Measurements from ENCODE around the gene CARMIL1. TPM values are rescaled to one million over a fixed set of nuclear protein-coding genes. Genes with fewer than 3 reads are reported as not detected.

The CARMIL1 gene
- total RNA-seq, 1 experiment from 2014 or later: 25.2 TPM

GRCh38 chr6:25257686-25258348 lies 21.4 kb upstream of the CARMIL1 start:
- TF ChIP-seq, protein P1, sequence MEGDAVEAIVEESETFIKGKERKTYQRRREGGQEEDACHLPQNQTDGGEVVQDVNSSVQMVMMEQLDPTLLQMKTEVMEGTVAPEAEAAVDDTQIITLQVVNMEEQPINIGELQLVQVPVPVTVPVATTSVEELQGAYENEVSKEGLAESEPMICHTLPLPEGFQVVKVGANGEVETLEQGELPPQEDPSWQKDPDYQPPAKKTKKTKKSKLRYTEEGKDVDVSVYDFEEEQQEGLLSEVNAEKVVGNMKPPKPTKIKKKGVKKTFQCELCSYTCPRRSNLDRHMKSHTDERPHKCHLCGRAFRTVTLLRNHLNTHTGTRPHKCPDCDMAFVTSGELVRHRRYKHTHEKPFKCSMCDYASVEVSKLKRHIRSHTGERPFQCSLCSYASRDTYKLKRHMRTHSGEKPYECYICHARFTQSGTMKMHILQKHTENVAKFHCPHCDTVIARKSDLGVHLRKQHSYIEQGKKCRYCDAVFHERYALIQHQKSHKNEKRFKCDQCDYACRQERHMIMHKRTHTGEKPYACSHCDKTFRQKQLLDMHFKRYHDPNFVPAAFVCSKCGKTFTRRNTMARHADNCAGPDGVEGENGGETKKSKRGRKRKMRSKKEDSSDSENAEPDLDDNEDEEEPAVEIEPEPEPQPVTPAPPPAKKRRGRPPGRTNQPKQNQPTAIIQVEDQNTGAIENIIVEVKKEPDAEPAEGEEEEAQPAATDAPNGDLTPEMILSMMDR (IDR thresholded peaks at IDR 0.05; ENCODE audit: unreplicated experiment): no peak
- CTCF ChIA-PET: interaction anchor here (1.0 to 2.3 kb wide), 5 partner anchors 8 to 348 kb away, joined by 4 to 9 read pairs (median 5); no protein-coding TSS in a partner anchor

DNA sequence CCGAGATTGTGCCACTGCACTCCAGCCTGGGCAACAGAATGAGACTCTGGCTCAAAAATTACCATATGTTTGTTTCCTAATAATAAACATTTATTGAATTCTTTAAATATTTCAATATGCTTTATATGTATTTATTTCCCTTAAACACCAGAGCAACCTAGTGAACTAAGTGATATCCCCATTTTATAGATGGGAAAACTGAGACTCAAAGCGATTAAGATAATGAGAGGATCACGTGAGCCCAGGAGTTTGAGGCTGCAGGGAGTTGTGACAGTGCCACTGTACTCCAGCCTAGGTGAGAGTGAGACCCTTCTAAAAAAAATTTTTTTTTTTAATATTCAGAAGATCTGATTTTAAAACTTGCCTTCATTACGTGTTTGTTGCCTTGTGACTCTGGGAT lies 19.4 kb upstream of the CARMIL1 start:
- H3K27me3 Mint-ChIP-seq (ENCODE audit: insufficient read depth, unreplicated experiment): no peaks in the 10 kb centered on the region
- intact Hi-C loops (cut with micrococcal nuclease): no loop called here
- H3K4me1 Mint-ChIP-seq (ENCODE audit: insufficient read depth, unreplicated experiment): no peaks in the 10 kb centered on the region
- BruUV-seq (replicated peaks): no TSS peak
- ChIA-PET POLR2A (interaction anchor here (0.6 to 0.7 kb wide), 2 partner anchors 408 to 1009 kb away, joined by 3 read pairs; no protein-coding TSS in a partner anchor), CTCF (interaction anchor here (0.6 kb wide), 1 partner anchor 280 kb away, joined by 5 read pairs; no protein-coding TSS in a partner anchor)
- no peaks in the 10 kb centered on the region for H3K9me3 Mint-ChIP-seq (ENCODE audit: unreplicated experiment)
- no peak overlapping the region for H3K27ac Mint-ChIP-seq (ENCODE audit: low read depth, unreplicated experiment)
- no peaks in the 10 kb centered on the region for H3K36me3 Mint-ChIP-seq (ENCODE audit: insufficient read depth, unreplicated experiment)
- H3K4me3 Mint-ChIP-seq (ENCODE audit: unreplicated experiment): no peak overlapping the region
- TF ChIP-seq, protein P1 (IDR thresholded peaks at IDR 0.05; ENCODE audit: unreplicated experiment): no peak
- no peak for DNase-seq (ENCODE audit: unreplicated experiment)

More at GRCh38 chr6:25257686-25258348, 21.4 kb upstream of the CARMIL1 start:
- Mint-ChIP-seq H3K27ac (ENCODE audit: low read depth, unreplicated experiment) (no peak overlapping the region), H3K36me3 (ENCODE audit: insufficient read depth, unreplicated experiment) (no peaks in the 10 kb centered on the region), H3K4me3 (ENCODE audit: unreplicated experiment) (no peak overlapping the region), H3K27me3 (ENCODE audit: insufficient read depth, unreplicated experiment) (no peaks in the 10 kb centered on the region), H3K4me1 (ENCODE audit: insufficient read depth, unreplicated experiment) (peaks cover 7% of the 10 kb centered on the region), H3K9me3 (ENCODE audit: unreplicated experiment) (no peaks in the 10 kb centered on the region)
- no TSS peak for BruUV-seq (replicated peaks)
- intact Hi-C loops (cut with micrococcal nuclease): no loop called here
- DNase-seq (ENCODE audit: unreplicated experiment): no peak
- POLR2A ChIA-PET: no interaction called here

GRCh38 chr6:25263657-25264056 lies 15.5 kb upstream of the CARMIL1 start:
- H3K4me1 Mint-ChIP-seq (ENCODE audit: insufficient read depth, unreplicated experiment): peaks cover 8% of the 10 kb centered on the region
- H3K27ac Mint-ChIP-seq (ENCODE audit: low read depth, unreplicated experiment): no peak overlapping the region
- peak; percentile 30 for DNase-seq (ENCODE audit: unreplicated experiment)
- POLR2A ChIA-PET: no interaction called here
- intact Hi-C loops (cut with micrococcal nuclease): no loop called here
- CTCF ChIA-PET: interaction anchor here (0.7 to 1.3 kb wide), 5 partner anchors 13 to 453 kb away, joined by 3 to 11 read pairs (median 4); no protein-coding TSS in a partner anchor
- no peaks in the 10 kb centered on the region for H3K36me3 Mint-ChIP-seq (ENCODE audit: insufficient read depth, unreplicated experiment)
- no peak overlapping the region for H3K4me3 Mint-ChIP-seq (ENCODE audit: unreplicated experiment)
- BruUV-seq (replicated peaks): no TSS peak
- TF ChIP-seq, protein P1 (IDR thresholded peaks at IDR 0.05; ENCODE audit: unreplicated experiment): no peak
- H3K9me3 Mint-ChIP-seq (ENCODE audit: unreplicated experiment): no peaks in the 10 kb centered on the region
- no peaks in the 10 kb centered on the region for H3K27me3 Mint-ChIP-seq (ENCODE audit: insufficient read depth, unreplicated experiment)

DNA sequence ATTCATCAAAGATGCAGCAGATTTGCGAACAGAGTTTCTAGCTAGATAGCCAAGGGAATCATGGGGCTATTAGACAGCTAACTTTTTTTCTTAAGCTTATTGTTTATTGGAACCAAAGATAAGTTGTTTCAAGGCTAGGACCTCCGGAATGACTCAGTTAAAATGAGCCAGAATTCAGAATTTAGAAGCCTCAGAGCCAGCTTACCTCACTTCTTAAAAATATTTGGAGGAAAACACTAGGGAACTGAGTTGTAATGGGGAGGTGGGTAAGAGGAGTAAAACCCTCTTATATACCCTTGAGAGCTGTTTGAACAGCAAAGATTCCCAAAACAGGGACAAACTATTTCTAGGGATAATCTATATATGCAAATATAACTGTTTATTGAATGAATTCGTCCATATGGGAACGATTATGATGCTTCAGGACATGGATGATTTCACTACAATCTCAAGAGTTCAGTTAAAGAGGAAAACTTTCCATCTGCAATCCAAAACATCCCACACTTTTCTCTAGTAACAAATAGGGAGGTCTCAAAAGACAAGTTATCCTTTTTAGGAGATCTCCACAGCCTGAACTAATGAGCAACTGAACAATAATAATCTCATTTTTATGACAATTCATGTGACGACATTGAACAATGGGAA lies 12.6 kb upstream of the CARMIL1 start:
- Mint-ChIP-seq H3K9me3 (ENCODE audit: unreplicated experiment) (no peaks in the 10 kb centered on the region), H3K4me1 (ENCODE audit: insufficient read depth, unreplicated experiment) (peaks cover 8% of the 10 kb centered on the region), H3K4me3 (ENCODE audit: unreplicated experiment) (no peak overlapping the region), H3K27me3 (ENCODE audit: insufficient read depth, unreplicated experiment) (no peaks in the 10 kb centered on the region), H3K36me3 (ENCODE audit: insufficient read depth, unreplicated experiment) (no peaks in the 10 kb centered on the region), H3K27ac (ENCODE audit: low read depth, unreplicated experiment) (no peak overlapping the region)
- TF ChIP-seq, protein P1 (IDR thresholded peaks at IDR 0.05; ENCODE audit: unreplicated experiment): no peak
- intact Hi-C loops (cut with micrococcal nuclease): loop anchor here (5.0 kb wide), 1 partner anchor 626 kb away; no protein-coding TSS in a partner anchor
- CTCF ChIA-PET: interaction anchor here (0.5 to 2.3 kb wide), 39 partner anchors 9 to 744 kb away, joined by 3 to 107 read pairs (median 4); partner anchors contain the start of gene CARMIL1
- no peak for DNase-seq (ENCODE audit: unreplicated experiment)
- no TSS peak for BruUV-seq (replicated peaks)
- POLR2A ChIA-PET: interaction anchor here (0.8 to 2.1 kb wide), 5 partner anchors 11 to 372 kb away, joined by 4 to 16 read pairs (median 4); no protein-coding TSS in a partner anchor
